Cerebellar nuclear complex (tissue), 1 donor: ENCODE data around the gene CFHR4.
"Not testable (repeated sequence)": the region's sequence is repeated elsewhere in the genome, so short reads cannot be mapped to it uniquely, and the experiment has no call there.

Experiments used
- DNase-seq, 2 experiments: peaks; one replicate each; lab custom pipeline; 2025; lab: John Stamatoyannopoulos, UW

The CFHR4 gene

DNA sequence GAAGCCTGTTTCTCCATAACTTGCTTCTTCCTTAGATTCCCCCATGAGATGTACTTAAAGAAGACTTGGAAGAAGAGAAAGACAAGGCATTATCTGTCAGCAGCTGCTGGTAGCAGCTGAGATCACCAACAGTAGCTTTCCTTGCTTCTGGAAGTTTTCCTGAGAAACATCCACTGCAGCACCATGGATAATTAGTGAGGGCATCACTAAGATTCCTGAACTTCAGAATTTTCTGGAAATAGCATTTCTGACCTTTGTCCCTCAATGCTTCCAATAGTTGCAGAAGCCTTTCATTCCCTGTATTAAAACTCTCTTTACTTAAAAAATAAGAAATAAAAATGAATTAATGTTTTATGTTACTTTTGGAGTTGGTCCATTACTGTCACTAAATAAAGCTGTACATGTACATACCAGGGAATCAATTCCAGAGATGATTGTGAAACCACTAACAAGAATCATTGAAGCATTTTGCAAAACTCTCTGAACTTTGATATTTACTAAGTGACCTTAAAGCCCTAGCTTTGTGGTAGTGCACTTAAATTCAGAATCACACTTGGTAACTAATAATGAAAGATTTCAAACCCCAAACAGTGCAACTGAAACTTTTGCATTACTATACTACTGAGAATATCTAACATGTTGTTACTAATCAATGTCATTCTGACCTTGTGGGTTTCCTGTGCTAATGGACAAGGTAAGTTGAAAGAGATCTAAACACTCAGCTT is at the start of gene CFHR4:
TSS of gene CFHR4 (plus strand) at position 538 of the 725 bp plus-strand sequence. CDS start at position 637, 99 bp downstream.
- DNase-seq: no peak

DNA sequence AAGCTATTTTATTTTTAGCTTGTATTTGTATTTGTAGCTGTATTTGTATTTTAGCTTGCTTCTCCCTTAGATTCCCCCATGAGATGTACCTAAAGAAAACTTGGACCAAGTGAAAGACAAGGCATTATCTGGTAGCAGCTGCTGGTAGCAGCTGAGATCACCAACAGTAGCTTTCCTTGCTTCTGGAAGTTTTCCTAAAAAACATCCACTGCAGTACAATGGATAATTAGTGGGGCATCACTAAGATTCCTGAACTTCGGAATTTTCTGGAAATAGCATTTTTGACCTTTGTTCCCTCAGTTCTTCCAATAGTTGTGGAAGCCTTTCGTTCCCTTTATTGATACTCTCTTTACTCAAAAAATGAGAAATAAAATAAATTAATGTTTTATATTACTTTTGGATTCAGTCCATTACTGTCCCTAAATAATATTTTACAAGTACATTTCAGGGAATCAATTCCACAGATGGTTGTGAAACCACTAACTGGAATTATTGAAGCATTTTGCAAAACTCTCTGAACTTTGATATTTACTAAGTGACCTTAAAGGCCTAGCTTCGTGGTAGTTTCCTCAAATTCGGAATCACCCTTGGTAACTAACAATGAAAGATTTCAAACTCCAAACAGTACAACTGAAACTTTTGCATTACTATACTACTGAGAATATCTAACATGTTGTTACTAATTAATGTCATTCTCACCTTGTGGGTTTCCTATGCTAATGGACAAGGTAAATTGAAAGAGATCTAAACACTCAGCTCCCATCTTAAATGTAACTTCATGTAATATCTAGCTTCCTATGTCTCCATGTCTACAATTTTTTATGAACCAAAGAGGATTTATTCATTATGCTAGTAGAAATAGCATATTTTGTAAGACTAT is 38.0 kb upstream of the CFHR4 start:
- not testable (repeated sequence) for DNase-seq

DNA sequence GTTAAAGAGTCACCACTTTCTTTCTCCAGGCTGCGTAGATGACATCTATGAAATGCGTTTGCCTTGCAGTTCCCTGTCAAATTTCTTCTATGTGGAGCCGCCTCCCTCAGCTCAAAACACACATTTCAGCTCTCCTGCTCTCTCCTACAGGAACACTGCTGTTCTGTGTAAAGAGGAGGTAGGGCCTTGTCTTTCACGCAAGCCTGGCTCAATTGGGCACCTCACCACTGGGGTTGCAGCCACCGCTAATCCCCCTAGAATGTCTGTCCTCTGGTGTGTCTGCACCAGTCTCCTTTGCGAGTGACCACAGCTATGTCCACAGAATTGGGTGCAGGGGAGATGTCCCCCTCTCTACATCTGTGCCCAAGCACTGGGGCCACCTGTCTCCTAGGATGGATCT is 31.8 kb upstream of the CFHR4 start:
- no peak for DNase-seq

- DNase-seq: no peak
Measured at GRCh38 chr1:196857188-196857587, 30.7 kb upstream of the CFHR4 start.

DNA sequence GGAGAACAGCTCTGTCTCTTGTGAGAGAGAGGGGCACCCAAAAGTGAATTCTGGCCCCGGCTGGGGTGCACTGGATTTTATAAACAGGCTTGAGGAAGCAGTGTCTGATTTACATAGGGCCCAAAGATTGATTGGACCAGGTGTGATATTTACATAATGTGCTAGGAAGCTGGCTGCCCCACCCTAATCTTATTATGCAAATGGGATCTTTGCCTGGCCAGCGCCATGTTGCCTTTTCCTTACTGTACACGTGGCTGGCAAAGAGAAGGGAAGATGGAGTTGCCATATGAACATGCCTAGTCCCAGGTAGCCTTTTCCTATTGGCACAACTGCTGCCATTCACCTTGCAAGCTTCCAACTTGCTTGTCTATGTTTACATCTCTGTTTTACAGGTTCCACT is 29.0 kb upstream of the CFHR4 start:
- no peak for DNase-seq

DNA sequence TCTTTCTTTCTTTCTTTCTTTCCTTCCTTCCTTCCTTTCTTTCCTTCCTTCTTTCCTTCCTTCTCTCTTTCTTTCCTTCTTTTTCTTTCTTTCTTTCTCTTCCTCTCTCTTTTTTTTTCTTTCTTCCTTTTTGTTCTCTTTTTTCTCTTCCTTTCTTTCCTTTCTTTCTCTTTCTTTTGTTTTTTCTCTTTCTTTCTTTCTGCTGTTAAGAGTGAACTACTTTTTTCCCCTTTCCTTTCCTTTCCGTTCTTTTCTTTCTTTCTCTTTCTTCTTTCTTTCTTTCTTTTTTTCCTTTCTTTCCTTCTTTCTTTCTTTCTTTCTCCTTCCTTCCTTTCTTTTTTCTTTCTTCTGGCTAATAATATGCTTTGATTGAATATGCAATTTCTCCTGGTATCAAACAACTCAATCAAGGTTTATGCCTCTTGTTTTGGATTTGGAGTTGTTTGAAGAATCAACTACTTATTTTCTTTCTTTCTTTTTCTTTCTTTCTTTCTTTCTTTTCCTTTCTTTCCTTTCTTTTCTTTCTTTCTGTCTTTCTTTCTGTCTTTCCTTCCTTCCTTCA is 27.4 kb upstream of the CFHR4 start:
- DNase-seq: no peak

- no peak for DNase-seq
Measured at GRCh38 chr1:196861429-196861828, 26.4 kb upstream of the CFHR4 start.

DNA sequence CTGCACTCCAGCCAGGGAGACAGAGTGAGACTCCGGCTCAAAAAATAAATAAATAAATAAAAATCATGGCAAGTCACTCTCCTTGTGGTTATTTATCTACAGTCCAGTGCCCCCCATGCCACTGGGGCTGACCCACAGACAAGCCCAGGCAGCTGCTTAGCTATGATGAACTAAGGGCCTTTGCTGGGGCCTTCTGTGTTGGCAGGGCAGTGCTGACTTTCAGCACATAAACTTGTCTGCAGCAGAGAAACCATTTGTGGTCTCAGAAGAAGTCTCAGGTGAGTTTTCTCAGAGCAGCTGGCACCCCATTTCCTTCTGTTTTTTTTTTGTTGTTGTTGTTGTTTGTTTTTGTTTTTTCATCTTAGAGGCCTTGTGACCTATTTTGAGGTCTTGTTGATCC is 20.9 kb upstream of the CFHR4 start:
- DNase-seq: no peak

GRCh38 chr1:196873385-196873784 is 14.5 kb upstream of the CFHR4 start:
- DNase-seq: no peak

DNA sequence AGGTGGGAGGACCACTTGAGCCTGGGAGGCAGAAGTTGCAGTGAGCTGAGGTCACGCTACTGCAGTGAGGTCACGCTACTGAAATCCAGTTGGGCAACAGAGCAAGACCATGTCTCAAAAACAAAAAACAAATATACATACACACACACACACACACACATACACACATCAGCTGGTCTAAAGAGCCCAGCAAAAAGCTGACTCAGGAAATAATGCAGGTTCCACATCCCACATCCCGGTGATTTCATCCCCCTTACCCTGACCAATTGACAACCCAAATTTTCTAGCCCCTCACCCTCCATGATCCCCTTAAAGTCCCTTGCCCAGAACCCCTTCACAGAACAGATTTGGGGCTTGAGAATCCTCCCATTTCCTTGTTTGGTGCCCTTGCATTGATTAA is 11.9 kb upstream of the CFHR4 start:
- no peak for DNase-seq

GRCh38 chr1:196877964-196878363 is 9.9 kb upstream of the CFHR4 start:
- DNase-seq: no peak

GRCh38 chr1:196886560-196886959 is 1.3 kb upstream of the CFHR4 start:
- DNase-seq: not testable (repeated sequence)

- DNase-seq: no peak
Measured at GRCh38 chr1:196890668-196891067, 2.8 kb downstream of the CFHR4 start.

DNA sequence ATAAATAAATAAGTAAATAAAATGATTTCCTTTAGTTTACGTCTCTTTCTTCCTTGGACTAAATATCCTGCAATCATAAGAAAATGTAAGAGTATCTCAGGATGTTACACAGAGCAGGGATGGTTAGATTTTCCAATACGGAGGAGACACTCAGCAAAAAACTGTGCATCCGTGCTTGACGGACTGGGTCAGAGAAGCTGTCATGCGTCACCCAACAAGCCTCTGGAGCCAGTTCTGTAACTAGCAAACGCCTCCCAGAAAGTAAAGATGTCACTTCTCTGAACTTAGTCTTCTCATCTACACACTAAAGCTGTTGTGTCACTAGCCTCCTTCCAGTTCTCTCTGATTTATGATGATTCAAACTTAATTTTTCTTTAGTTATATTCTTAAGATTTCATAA is 3.4 kb downstream of the CFHR4 start:
- no peak for DNase-seq

GRCh38 chr1:196896355-196896754 is 8.5 kb downstream of the CFHR4 start:
- no peak for DNase-seq

- no peak for DNase-seq
Measured at GRCh38 chr1:196897158-196897828, 9.4 kb downstream of the CFHR4 start.

DNA sequence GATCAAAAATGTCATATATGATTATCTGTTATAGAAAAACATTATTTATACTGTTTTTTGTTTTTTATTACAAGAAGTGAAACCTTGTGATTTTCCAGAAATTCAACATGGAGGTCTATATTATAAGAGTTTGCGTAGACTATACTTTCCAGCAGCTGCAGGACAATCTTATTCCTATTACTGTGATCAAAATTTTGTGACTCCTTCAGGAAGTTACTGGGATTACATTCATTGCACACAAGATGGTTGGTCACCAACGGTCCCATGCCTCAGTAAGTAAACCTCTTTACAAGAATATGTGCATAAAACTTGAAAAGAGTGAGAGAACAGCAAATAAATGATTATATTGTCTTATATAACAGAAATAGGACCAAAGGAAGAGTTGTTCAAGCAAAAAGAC is 14.5 kb downstream of the CFHR4 start:
- no peak for DNase-seq

- DNase-seq: no peak
Measured at GRCh38 chr1:196910215-196910614, 22.4 kb downstream of the CFHR4 start.

- not testable (repeated sequence) for DNase-seq
Measured at GRCh38 chr1:196912283-196912682, 24.4 kb downstream of the CFHR4 start.

GRCh38 chr1:196926839-196927238 is 39.0 kb downstream of the CFHR4 start:
- not testable (repeated sequence) for DNase-seq

GRCh38 chr1:196932853-196933252 is 45.0 kb downstream of the CFHR4 start:
- DNase-seq: not testable (repeated sequence)

DNA sequence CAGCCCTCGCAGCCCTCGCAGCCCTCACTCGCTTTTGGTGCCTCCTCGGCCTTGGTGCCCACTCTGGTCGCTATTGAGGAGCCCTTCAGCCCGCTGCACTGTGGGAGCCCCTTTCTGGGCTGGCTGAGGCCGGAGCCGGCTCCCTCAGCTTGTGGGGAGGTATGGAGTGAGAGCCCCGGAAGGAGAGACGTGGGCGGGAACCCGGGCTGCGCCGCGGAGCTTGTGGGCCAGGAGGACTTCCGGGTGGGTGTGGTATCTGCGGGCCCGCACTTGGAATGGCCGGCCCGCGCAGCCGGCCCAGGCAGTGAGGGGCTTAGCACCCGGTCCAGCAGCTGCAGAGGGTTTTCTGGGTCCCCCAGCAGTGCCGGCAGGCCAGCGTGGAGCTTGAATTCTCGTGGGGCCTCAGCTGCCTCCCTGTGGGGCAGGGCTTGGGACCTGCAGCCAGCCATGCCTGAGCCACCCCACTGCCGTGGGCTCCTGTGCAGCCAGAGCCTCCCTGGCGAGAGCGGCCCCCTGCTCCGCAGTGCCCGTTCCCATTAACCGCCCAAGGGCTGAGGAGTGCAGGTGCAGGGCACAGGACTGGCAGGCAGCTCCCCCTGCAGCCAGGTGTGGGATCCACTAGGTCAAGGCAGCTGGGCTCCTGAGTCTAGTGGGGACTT is 45.8 kb downstream of the CFHR4 start:
- DNase-seq: no peak
